ENCODE measurements around the gene AFMID. TPM values are rescaled to one million over a fixed set of nuclear protein-coding genes. Genes with fewer than 3 reads are reported as not detected.
A peak's percentile ranks its signal among the peaks of the same experiment; 100 is the strongest.
"Not testable (repeated sequence)": the region's sequence is repeated elsewhere in the genome, so short reads cannot be mapped to it uniquely, and the experiment has no call there.

The AFMID gene
- total RNA-seq, 2 donors from 2014 or later = 26.7 to 33.2 TPM

GRCh38 chr17:78148286-78149016 is 38.7 kb upstream of the AFMID start:
- DNase-seq (no peak), ATAC-seq (no peak)
- intact Hi-C loops (cut with DNase I, micrococcal nuclease) = no loop called here

- peak in 1 of 2 donors; percentile 82 for DNase-seq
- peak; percentile 80 for ATAC-seq
- intact Hi-C loops (cut with DNase I, micrococcal nuclease) = no loop called here
Measured at GRCh38 chr17:78151514-78152008, 35.6 kb upstream of the AFMID start.

GRCh38 chr17:78154903-78155811 is 32.0 kb upstream of the AFMID start:
- no peak for DNase-seq

GRCh38 chr17:78159575-78160158 is 27.5 kb upstream of the AFMID start:
- ATAC-seq (no peak), DNase-seq (no peak)
- intact Hi-C loops (cut with DNase I, micrococcal nuclease) = no loop called here

More at GRCh38 chr17:78154903-78155811, 32.0 kb upstream of the AFMID start:
- peak; percentile 68 for ATAC-seq
- intact Hi-C loops (cut with DNase I, micrococcal nuclease) = no loop called here

- no peak for DNase-seq
- intact Hi-C loops (cut with DNase I, micrococcal nuclease) = no loop called here
- ATAC-seq = no peak
Measured at GRCh38 chr17:78163881-78164747, 23.0 kb upstream of the AFMID start.

GRCh38 chr17:78164748-78165607 is 22.2 kb upstream of the AFMID start:
- no peak for DNase-seq
- no peak for ATAC-seq
- intact Hi-C loops (cut with DNase I, micrococcal nuclease) = no loop called here

GRCh38 chr17:78166416-78166815 is 20.7 kb upstream of the AFMID start:
- intact Hi-C loops (cut with DNase I, micrococcal nuclease) = no loop called here
- ATAC-seq (peak; percentile 6), DNase-seq (peak; percentile 46 to 71)

- peak; percentile 80 to 94 for DNase-seq
- peak; percentile 65 for ATAC-seq
- intact Hi-C loops (cut with DNase I, micrococcal nuclease) = no loop called here
Measured at GRCh38 chr17:78168242-78168902, 18.8 kb upstream of the AFMID start, which contains the start of gene SYNGR2. Gene SYNGR2 (plus strand): TSS chr17:78168581. CDS start chr17:78168617, 36 bp downstream.

GRCh38 chr17:78168903-78169793 is 18.0 kb upstream of the AFMID start:
- DNase-seq (peak; percentile 87 to 88), ATAC-seq (peak; percentile 49)
- intact Hi-C loops (cut with DNase I, micrococcal nuclease) = no loop called here

GRCh38 chr17:78170692-78171590 is 16.2 kb upstream of the AFMID start:
- no peak for ATAC-seq
- intact Hi-C loops (cut with DNase I, micrococcal nuclease) = loop anchor here in 1 of 2 donors (10.0 kb wide), 1 partner anchor 56 kb away; no protein-coding TSS in a partner anchor
- no peak for DNase-seq

GRCh38 chr17:78171591-78172248 is 15.4 kb upstream of the AFMID start:
- intact Hi-C loops (cut with DNase I, micrococcal nuclease) = loop anchor here in 1 of 2 donors (10.0 kb wide), 1 partner anchor 57 kb away; no protein-coding TSS in a partner anchor
- ATAC-seq, DNase-seq: not testable (repeated sequence)

- peak; percentile 86 to 92 for DNase-seq
- ATAC-seq = peak; percentile 50
- intact Hi-C loops (cut with DNase I, micrococcal nuclease) = loop anchor here in 1 of 2 donors (10.0 kb wide), 1 partner anchor 58 kb away; no protein-coding TSS in a partner anchor
Measured at GRCh38 chr17:78172249-78173051, 14.7 kb upstream of the AFMID start.

GRCh38 chr17:78173097-78173715 is 14.0 kb upstream of the AFMID start:
- intact Hi-C loops (cut with DNase I, micrococcal nuclease) = loop anchor here in 1 of 2 donors (10.0 kb wide), 1 partner anchor 58 kb away; no protein-coding TSS in a partner anchor
- ATAC-seq (no peak), DNase-seq (peak in 1 of 2 donors; percentile 52)

All from left colon (tissue), 2 donors.